ENCODE data around the gene PLEKHA1. TPM values are rescaled to one million over a fixed set of nuclear protein-coding genes. Genes with fewer than 3 reads are reported as not detected.

The PLEKHA1 gene
- total RNA-seq, 1 donor from 2014 or later, result 50.4 TPM

GRCh38 chr10:122461367-122461728 is 86.8 kb downstream of the PLEKHA1 start, which contains the start of gene HTRA1:
Gene HTRA1 (plus strand): TSS chr10:122461553. CDS start chr10:122461653, 100 bp downstream.
- no peaks in the 10 kb centered on the region for H3K9me3 ChIP-seq (replicated peaks)
- H3K27me3 ChIP-seq (ENCODE audit: low read depth), result no peaks in the 10 kb centered on the region
- TF ChIP-seq CTCF (IDR thresholded peaks at IDR 0.05; ENCODE audit: borderline replicate concordance), result no peak
- intact Hi-C loops (cut with micrococcal nuclease), result no loop called here
- peak within 1 kb of the TSS; percentile 91 for H3K4me3 ChIP-seq
- H3K27ac ChIP-seq (replicated peaks), result peak within 1 kb of the TSS; percentile 85
- no peaks in the 10 kb centered on the region for H3K36me3 ChIP-seq
- peak; percentile 86 for DNase-seq
- H3K4me1 ChIP-seq, result peaks cover 56% of the 10 kb centered on the region

- no peaks in the 10 kb centered on the region for H3K27me3 ChIP-seq (ENCODE audit: low read depth)
- no peak for TF ChIP-seq CTCF (IDR thresholded peaks at IDR 0.05; ENCODE audit: borderline replicate concordance)
- no peaks in the 10 kb centered on the region for H3K36me3 ChIP-seq
- intact Hi-C loops (cut with micrococcal nuclease), result no loop called here
- peak overlapping the region; percentile 85 for H3K27ac ChIP-seq (replicated peaks)
- H3K9me3 ChIP-seq (replicated peaks), result no peaks in the 10 kb centered on the region
- DNase-seq, result no peak
- peak overlapping the region; percentile 91 for H3K4me3 ChIP-seq
- H3K4me1 ChIP-seq, result peaks cover 56% of the 10 kb centered on the region
Observed at GRCh38 chr10:122461729-122462532, 87.4 kb downstream of the PLEKHA1 start.

- no peaks in the 10 kb centered on the region for H3K36me3 ChIP-seq
- no peaks in the 10 kb centered on the region for H3K27me3 ChIP-seq (ENCODE audit: low read depth)
- intact Hi-C loops (cut with micrococcal nuclease), result no loop called here
- peaks cover 56% of the 10 kb centered on the region for H3K4me1 ChIP-seq
- peak; percentile 72 for DNase-seq
- no peaks in the 10 kb centered on the region for H3K9me3 ChIP-seq (replicated peaks)
- H3K27ac ChIP-seq (replicated peaks), result peak overlapping the region; percentile 85
- TF ChIP-seq CTCF (IDR thresholded peaks at IDR 0.05; ENCODE audit: borderline replicate concordance), result no peak
- H3K4me3 ChIP-seq, result peak overlapping the region; percentile 91
Observed at GRCh38 chr10:122462533-122463465, 88.3 kb downstream of the PLEKHA1 start.

- no peaks in the 10 kb centered on the region for H3K36me3 ChIP-seq
- TF ChIP-seq CTCF (IDR thresholded peaks at IDR 0.05; ENCODE audit: borderline replicate concordance), result no peak
- peaks cover 58% of the 10 kb centered on the region for H3K4me1 ChIP-seq
- intact Hi-C loops (cut with micrococcal nuclease), result no loop called here
- no peaks in the 10 kb centered on the region for H3K9me3 ChIP-seq (replicated peaks)
- H3K27me3 ChIP-seq (ENCODE audit: low read depth), result no peaks in the 10 kb centered on the region
- H3K4me3 ChIP-seq, result peak overlapping the region; percentile 91
- no peak for DNase-seq
- no peak overlapping the region for H3K27ac ChIP-seq (replicated peaks)
Observed at GRCh38 chr10:122463466-122464249, 89.2 kb downstream of the PLEKHA1 start.

GRCh38 chr10:122464250-122464510 is 89.7 kb downstream of the PLEKHA1 start:
- no peaks in the 10 kb centered on the region for H3K27me3 ChIP-seq (ENCODE audit: low read depth)
- TF ChIP-seq CTCF (IDR thresholded peaks at IDR 0.05; ENCODE audit: borderline replicate concordance), result no peak
- no peak overlapping the region for H3K4me3 ChIP-seq
- no peaks in the 10 kb centered on the region for H3K9me3 ChIP-seq (replicated peaks)
- H3K36me3 ChIP-seq, result no peaks in the 10 kb centered on the region
- DNase-seq, result no peak
- no peak overlapping the region for H3K27ac ChIP-seq (replicated peaks)
- intact Hi-C loops (cut with micrococcal nuclease), result no loop called here
- peaks cover 61% of the 10 kb centered on the region for H3K4me1 ChIP-seq
